Left colon (tissue), 2 donors: ENCODE measurements around the gene HYAL2. TPM values are rescaled to one million over a fixed set of nuclear protein-coding genes. Genes with fewer than 3 reads are reported as not detected.

ENCODE experiments used
- ATAC-seq: fragments of 200-7000 bp; cut with Tn5 transposase; one replicate; pipeline ENCODE4 v1.9.1; 2020; ENCODE audit warnings: mild to moderate bottlenecking, moderate library complexity
- DNase-seq, 2 donors: peaks; one replicate each; pipeline ENCODE4 v3.0.0-alpha.2; 2020
- intact Hi-C, 2 donors: fragments of 100-400 bp; cut with DNase I in 1 of 2; cut with micrococcal nuclease in 1 of 2; formaldehyde crosslinking; loops; one replicate each; pipeline versions ENCODE4 v1.11.2 to v1.14.0; 2022; cut with DNase I, micrococcal nuclease
- long read RNA-seq: library from polyadenylated mRNA; unstranded; transcript quantifications from one replicate; pipeline ENCODE4 v2.0.0, GENCODE V29; 2021
- total RNA-seq, 2 donors: library from RNA; stranded (reverse); fragmentation: NEBNext Ultra II Directional; extraction: Animal tissue kit (Norgen Biotek cat#: 25700); gene quantifications; one replicate each; pipeline ENCODE4 v1.2.1, GENCODE V29; 2021
- donor health status: DM: no; HTN: no; CAD: no.
- donor health status: DM: yes; HTN: yes; CAD: no.

HYAL2 gene
- 10 to 100 TPM; 27.9 to 34.7 TPM for total RNA-seq
- long read RNA-seq, full-length matches to known transcripts: 236 of 261 reads
- long read RNA-seq, partial matches to known transcripts: 16 of 261 reads
- long read RNA-seq, other reads (novel, unspliced or antisense): 9 of 261 reads

- intact Hi-C loops: no loop called here
- DNase-seq (peak; percentile 50 to 53), ATAC-seq (no peak)
Observed at GRCh38 chr3:50322386-50323091, at the start of gene HYAL2. Gene HYAL2, minus strand, starts transcription at chr3:50322745. Its CDS starts 2,256 bp downstream, at chr3:50320489.

- ATAC-seq: no peak
- intact Hi-C loops: no loop called here
- DNase-seq: no peak
Observed at GRCh38 chr3:50371133-50371685, 48.7 kb upstream of the HYAL2 start.

GRCh38 chr3:50370594-50370993, 48.0 kb upstream of the HYAL2 start:
- no peak for ATAC-seq
- intact Hi-C loops: no loop called here
- no peak for DNase-seq

GRCh38 chr3:50369012-50369670, 46.6 kb upstream of the HYAL2 start:
- no peak for ATAC-seq
- no peak for DNase-seq
- intact Hi-C loops: loop anchor here in 1 of 2 donors (10.0 kb wide), 1 partner anchor 166 kb away; no protein-coding TSS in a partner anchor

GRCh38 chr3:50365842-50366220, 43.3 kb upstream of the HYAL2 start:
- no peak for DNase-seq
- ATAC-seq: no peak
- intact Hi-C loops: loop anchor here in 1 of 2 donors (10.0 kb wide), 1 partner anchor 169 kb away; no protein-coding TSS in a partner anchor

- intact Hi-C loops: loop anchor here in 1 of 2 donors (10.0 kb wide), 1 partner anchor 170 kb away; no protein-coding TSS in a partner anchor
- ATAC-seq: peak; percentile 91
Observed at GRCh38 chr3:50365080-50365841, 42.7 kb upstream of the HYAL2 start.

GRCh38 chr3:50364573-50365079, 42.1 kb upstream of the HYAL2 start:
- ATAC-seq: peak; percentile 35
- peak in 1 of 2 donors; percentile 63 for DNase-seq
- intact Hi-C loops: loop anchor here in 1 of 2 donors (10.0 kb wide), 1 partner anchor 170 kb away; no protein-coding TSS in a partner anchor

More at GRCh38 chr3:50365080-50365841, 42.7 kb upstream of the HYAL2 start:
- peak; percentile 95 to 96 for DNase-seq

GRCh38 chr3:50359760-50360110, 37.2 kb upstream of the HYAL2 start:
- intact Hi-C loops: loop anchor here in 1 of 2 donors (10.0 kb wide), 2 partner anchors 175 to 195 kb away; no protein-coding TSS in a partner anchor
- ATAC-seq (no peak), DNase-seq (no peak)

- ATAC-seq (peak; percentile 87), DNase-seq (peak; percentile 95 to 99)
- intact Hi-C loops: loop anchor here in 1 of 2 donors (10.0 kb wide), 1 partner anchor 196 kb away; no protein-coding TSS in a partner anchor
Observed at GRCh38 chr3:50358911-50359759, 36.6 kb upstream of the HYAL2 start, which contains the start of gene TMEM115. Gene TMEM115, minus strand, starts transcription at chr3:50359521. Its CDS starts 458 bp downstream, at chr3:50359063.

GRCh38 chr3:50358355-50358910, 35.9 kb upstream of the HYAL2 start:
- peak; percentile 1 for ATAC-seq
- intact Hi-C loops: loop anchor here in 1 of 2 donors (10.0 kb wide), 1 partner anchor 196 kb away; no protein-coding TSS in a partner anchor
- no peak for DNase-seq

GRCh38 chr3:50357481-50357880, 34.9 kb upstream of the HYAL2 start:
- DNase-seq: no peak
- no peak for ATAC-seq
- intact Hi-C loops: loop anchor here in 1 of 2 donors (10.0 kb wide), 1 partner anchor 197 kb away; no protein-coding TSS in a partner anchor

GRCh38 chr3:50356553-50356952, 34.0 kb upstream of the HYAL2 start:
- peak; percentile 79 to 91 for DNase-seq
- peak; percentile 67 for ATAC-seq
- intact Hi-C loops: loop anchor here in 1 of 2 donors (10.0 kb wide), 1 partner anchor 198 kb away; no protein-coding TSS in a partner anchor

GRCh38 chr3:50355829-50356552, 33.4 kb upstream of the HYAL2 start:
- DNase-seq (no peak), ATAC-seq (no peak)
- intact Hi-C loops: loop anchor here in 1 of 2 donors (10.0 kb wide), 1 partner anchor 199 kb away; no protein-coding TSS in a partner anchor

- intact Hi-C loops: loop anchor here in 1 of 2 donors (10.0 kb wide), 1 partner anchor 200 kb away; no protein-coding TSS in a partner anchor
- DNase-seq: no peak
- ATAC-seq: no peak
Observed at GRCh38 chr3:50354850-50355249, 32.3 kb upstream of the HYAL2 start.

GRCh38 chr3:50354186-50354764, 31.7 kb upstream of the HYAL2 start:
- intact Hi-C loops: loop anchor here in 1 of 2 donors (10.0 kb wide), 1 partner anchor 201 kb away; no protein-coding TSS in a partner anchor
- DNase-seq (no peak), ATAC-seq (no peak)
